Endothelial cell of umbilical vein (primary cell): ENCODE data around the gene ANO1. TPM values are rescaled to one million over a fixed set of nuclear protein-coding genes. Genes with fewer than 3 reads are reported as not detected.

ENCODE experiments used
- BruUV-seq: library from RNA; stranded (reverse); fragments of 400-500 nt; replicated peaks from 2 replicates; lab custom pipeline; 2021; lab: Mats Ljungman, UMichigan
- CTCF ChIA-PET: fragments of 300-600, 350-600 bp; sonication (Branson Sonifier 250); formaldehyde crosslinking; loops from one replicate; lab custom pipeline; 2021; ENCODE audit warnings: antibody characterized with exemption, inconsistent platforms; lab: Charles Lee
- POLR2A ChIA-PET: fragments of 300-600, 350-600 bp; sonication (Branson Sonifier 250); formaldehyde crosslinking; loops from one replicate; lab custom pipeline; 2021; ENCODE audit warnings: antibody characterized with exemption, inconsistent platforms; lab: Charles Lee
- DNase-seq: peaks from one replicate; pipeline ENCODE4 v3.0.0-alpha.2; 2011; ENCODE audit warnings: low read depth, low spot score
- FAIRE-seq: peaks from 2 replicates; lab custom pipeline; 2011; peaks lifted over from hg19 to GRCh38; lab: Jason Lieb, UNC
- H2AFZ ChIP-seq: 2 replicates; pipeline ENCODE4 v1.6.0; 2012; ENCODE audit warnings: low read depth, low read length, control low read depth, inconsistent platforms
- H3K27ac ChIP-seq: 2 replicates; pipeline ENCODE4 v1.5.1; 2011; ENCODE audit warnings: low read depth, mild to moderate bottlenecking, control low read depth, low read length, moderate library complexity; ENCODE audit not compliant: insufficient read depth
- H3K27me3 ChIP-seq, 2 experiments: 2 replicates each; pipeline versions ENCODE4 v1.6.0 to v1.6.1; 2011; ENCODE audit warnings: low read length in 2 of 2, mixed read lengths in 1 of 2; ENCODE audit not compliant: control insufficient read depth in 2 of 2, insufficient read depth in 2 of 2
- H3K36me3 ChIP-seq, 2 experiments: 2 replicates in 1 of 2; 3 replicates in 1 of 2; pipeline ENCODE4 v1.5.1; 2011; ENCODE audit warnings: low read length in 2 of 2, mild to moderate bottlenecking in 1 of 2, moderate library complexity in 1 of 2; ENCODE audit not compliant: control insufficient read depth in 2 of 2, insufficient read depth in 2 of 2; ENCODE audit errors: extremely low read depth in 1 of 2
- H3K4me1 ChIP-seq: 3 replicates; pipeline ENCODE4 v1.5.1; 2011; ENCODE audit warnings: mild to moderate bottlenecking, low read length; ENCODE audit not compliant: control insufficient read depth, insufficient read depth; ENCODE audit errors: extremely low read depth
- H3K4me2 ChIP-seq: 2 replicates; pipeline ENCODE4 v1.6.1; 2011; ENCODE audit warnings: low read length, control low read depth, mixed read lengths; ENCODE audit not compliant: insufficient read depth
- H3K4me3 ChIP-seq, 3 experiments: fragments of 200-600 bp in 1 of 3; sonication (generic), shearing (Covaris generic) in 1 of 3; replicated peaks in 1 of 3; 2 replicates each; pipeline ENCODE4 v1.5.1; 2011 to 2016; ENCODE audit warnings: control low read depth in 3 of 3, low read length in 3 of 3, mild to moderate bottlenecking in 2 of 3, inconsistent platforms in 1 of 3, low read depth in 1 of 3, moderate library complexity in 1 of 3; ENCODE audit not compliant: insufficient read depth in 1 of 3
- H3K79me2 ChIP-seq: 2 replicates; pipeline ENCODE4 v1.6.0; 2012; ENCODE audit warnings: low read length, inconsistent platforms; ENCODE audit not compliant: control insufficient read depth, insufficient read depth
- H3K9ac ChIP-seq: replicated peaks from 2 replicates; pipeline ENCODE3; 2011; ENCODE audit warnings: low read length, control low read depth; ENCODE audit not compliant: insufficient read depth; ENCODE audit errors: extremely low read depth
- H3K9me1 ChIP-seq: replicated peaks from 3 replicates; pipeline ENCODE4 v1.6.0; 2011; ENCODE audit warnings: mild to moderate bottlenecking, low read length; ENCODE audit not compliant: control insufficient read depth, insufficient read depth; ENCODE audit errors: extremely low read depth
- H3K9me3 ChIP-seq: replicated peaks from 2 replicates; pipeline ENCODE4 v1.5.1; 2012; ENCODE audit warnings: low read length, inconsistent platforms; ENCODE audit not compliant: control insufficient read depth, insufficient read depth
- H4K20me1 ChIP-seq: replicated peaks from 2 replicates; pipeline ENCODE3; 2011; ENCODE audit warnings: mild to moderate bottlenecking, low read length; ENCODE audit not compliant: control insufficient read depth, insufficient read depth; ENCODE audit errors: extremely low read depth
- CTCF ChIP-seq, 2 donors: IDR thresholded peaks; 1 replicate in 1 of 2; 2 replicates in 1 of 2; pipeline ENCODE4 v1.5.1; 2011; ENCODE audit warnings: low read length in 2 of 2, mild to moderate bottlenecking in 2 of 2, moderate library complexity in 2 of 2, control low read depth in 1 of 2, inconsistent platforms in 1 of 2, low read depth in 1 of 2; ENCODE audit not compliant: insufficient read depth in 1 of 2; ENCODE audit errors: extremely low read depth in 1 of 2
- EZH2 ChIP-seq: IDR thresholded peaks from 2 replicates; pipeline ENCODE4 v1.6.1; 2012; ENCODE audit warnings: borderline replicate concordance, low read depth, mild to moderate bottlenecking, moderate library complexity, low read length, inconsistent platforms; ENCODE audit not compliant: severe bottlenecking
- FOS ChIP-seq: IDR thresholded peaks from 2 replicates; pipeline ENCODE4 v1.6.1; 2011; ENCODE audit warnings: mild to moderate bottlenecking, low read length, moderate library complexity, borderline replicate concordance; ENCODE audit not compliant: insufficient read depth
- MYC ChIP-seq: IDR thresholded peaks from one replicate; pipeline ENCODE4 v1.6.1; 2011; ENCODE audit warnings: mild to moderate bottlenecking, low read depth, low read length
- POLR2AphosphoS5 ChIP-seq: IDR thresholded peaks from 2 replicates; pipeline ENCODE4 v1.6.1; 2012; ENCODE audit warnings: low read depth, mild to moderate bottlenecking, control low read depth, low read length, moderate library complexity; ENCODE audit not compliant: insufficient read depth
- dilution Hi-C: fragments of 300-500 bp; cut with MboI; formaldehyde crosslinking; loops from one replicate; pipeline ENCODE4 v1.15.0; 2019; ENCODE audit warnings: low sequenced_read_pairs; ENCODE audit not compliant: extremely low pct_ligation_motif_present
- intact Hi-C: fragments of 100-400 bp; cut with micrococcal nuclease; formaldehyde crosslinking; loops from one replicate; pipeline ENCODE4 v1.10.0; 2022
- polyA plus RNA-seq, 4 experiments: library from polyadenylated mRNA; depleted of rRNA in 3 of 4; stranded (reverse) in 3 of 4; unstranded in 1 of 4; fragments of >200 nt; gene quantifications; 2 replicates each; pipeline versions ENCODE4 v1.2.1 to v1.2.3, GENCODE V29; 2011 to 2012; ENCODE audit warnings: missing spikeins in 1 of 4
- total RNA-seq: library from RNA; stranded (reverse); gene quantifications from 2 replicates; pipeline ENCODE4 v1.2.3, GENCODE V29; 2021
- TF ChIP-seq, protein P1 (sequence below): IDR thresholded peaks from 2 replicates; pipeline ENCODE4 v1.6.1; 2011; ENCODE audit not compliant: insufficient read depth, insufficient read length

Gene ANO1
- total and polyA plus RNA-seq, 2 donors (not counting 3 experiments of a cell fraction or from before 2014, with no cell fraction given), result 0.03 to 0.40 TPM

GRCh38 chr11:70226183-70226582 is 148.1 kb downstream of the ANO1 start:
- intact Hi-C loops (no loop called here), dilution Hi-C loops (no loop called here)
- H3K9me3 ChIP-seq, result no peaks in the 10 kb centered on the region
- DNase-seq (no peak), FAIRE-seq (no peak)
- no peaks in the 10 kb centered on the region for H3K9me1 ChIP-seq
- no peak overlapping the region for H3K4me3 ChIP-seq
- H3K4me2 ChIP-seq, result no peak overlapping the region
- TF ChIP-seq EZH2 (no peak), MYC (no peak), FOS (no peak), CTCF (IDR thresholded peaks at IDR 0.05; ENCODE audit: extremely low read depth in 1 of 2, insufficient read depth in 1 of 2, low read depth in 1 of 2, low read length in 2 of 2) (no peak), POLR2AphosphoS5 (no peak)
- TF ChIP-seq, protein P1, sequence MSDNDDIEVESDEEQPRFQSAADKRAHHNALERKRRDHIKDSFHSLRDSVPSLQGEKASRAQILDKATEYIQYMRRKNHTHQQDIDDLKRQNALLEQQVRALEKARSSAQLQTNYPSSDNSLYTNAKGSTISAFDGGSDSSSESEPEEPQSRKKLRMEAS, result no peak
- POLR2A ChIA-PET, result no interaction called here
- H3K4me1 ChIP-seq, result no peaks in the 10 kb centered on the region
- CTCF ChIA-PET, result interaction anchor here (0.9 to 2.1 kb wide), 3 partner anchors 8 to 46 kb away, joined by 3 to 6 read pairs (median 3); no protein-coding TSS in a partner anchor
- BruUV-seq, result no TSS peak
- H3K79me2 ChIP-seq, result no peaks in the 10 kb centered on the region
- H3K9ac ChIP-seq, result no peak overlapping the region
- H3K36me3 ChIP-seq, result no peaks in the 10 kb centered on the region
- no peaks in the 10 kb centered on the region for H4K20me1 ChIP-seq
- no peak overlapping the region for H2AFZ ChIP-seq
- peaks cover 0 to 3% of the 10 kb centered on the region in 2 experiments for H3K27me3 ChIP-seq
- no peak overlapping the region for H3K27ac ChIP-seq
